Hepatic stellate cell (primary cell): ENCODE measurements around the gene HECW1.

Experiments used
- DNase-seq: peaks from one replicate; pipeline ENCODE4 v3.0.0; 2011; ENCODE audit warnings: low spot score

HECW1 gene

DNA sequence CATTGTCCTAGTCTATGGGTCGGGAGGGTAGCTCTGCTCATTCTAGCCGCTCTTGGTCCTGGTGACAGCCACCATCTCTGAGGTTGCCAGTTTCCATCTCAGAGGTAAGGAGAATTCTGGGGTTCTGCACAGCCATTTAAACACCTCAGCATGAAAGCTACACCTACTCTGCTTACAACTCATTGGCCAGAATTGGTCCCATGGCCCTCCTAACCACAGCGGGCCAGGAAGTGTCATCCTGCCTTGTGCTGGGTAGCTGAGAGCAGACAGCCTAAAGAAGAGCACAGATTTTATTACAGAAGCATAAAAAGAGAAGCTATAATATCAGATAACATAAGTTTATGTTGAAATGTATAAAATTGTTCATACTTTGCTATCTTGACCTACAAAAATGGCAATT is 152.7 kb downstream of the HECW1 start:
- DNase-seq, result no peak

DNA sequence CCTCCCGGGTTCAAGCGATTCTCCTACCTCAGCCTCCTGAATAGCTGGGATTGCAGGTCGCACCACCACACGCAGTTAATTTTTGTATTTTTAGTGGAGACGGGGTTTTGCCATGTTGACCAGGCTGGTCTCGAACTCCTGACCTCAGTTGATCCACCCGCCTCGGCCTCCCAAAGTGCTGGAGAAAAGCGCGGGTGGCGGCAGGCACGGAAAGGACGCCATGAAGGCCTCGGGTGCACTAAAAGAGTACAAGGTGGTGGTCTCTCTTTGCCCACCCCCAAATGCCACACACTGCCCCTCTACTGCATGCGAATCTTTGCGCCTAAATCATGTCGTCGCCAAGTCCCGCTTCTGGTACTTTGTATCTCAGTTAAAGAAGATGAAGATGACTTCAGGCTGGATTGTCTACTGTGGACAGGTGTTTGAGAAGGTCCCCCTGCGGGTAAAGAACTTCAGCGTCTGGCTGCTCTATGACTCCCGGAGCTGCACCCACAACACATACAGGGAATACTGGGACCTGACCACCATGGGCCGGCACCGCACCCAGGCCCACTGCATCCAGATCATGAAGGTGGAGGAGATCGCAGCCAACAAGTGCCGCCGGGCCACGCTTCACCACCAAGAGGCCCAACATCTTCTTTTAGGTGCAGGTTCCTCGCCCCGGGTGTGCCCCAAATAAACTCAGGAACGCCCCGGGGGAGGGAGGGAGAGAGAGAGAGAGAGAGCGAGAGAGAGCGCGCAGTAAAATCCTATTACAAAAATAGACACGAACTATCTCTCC is 161.7 kb downstream of the HECW1 start:
- no peak for DNase-seq

DNA sequence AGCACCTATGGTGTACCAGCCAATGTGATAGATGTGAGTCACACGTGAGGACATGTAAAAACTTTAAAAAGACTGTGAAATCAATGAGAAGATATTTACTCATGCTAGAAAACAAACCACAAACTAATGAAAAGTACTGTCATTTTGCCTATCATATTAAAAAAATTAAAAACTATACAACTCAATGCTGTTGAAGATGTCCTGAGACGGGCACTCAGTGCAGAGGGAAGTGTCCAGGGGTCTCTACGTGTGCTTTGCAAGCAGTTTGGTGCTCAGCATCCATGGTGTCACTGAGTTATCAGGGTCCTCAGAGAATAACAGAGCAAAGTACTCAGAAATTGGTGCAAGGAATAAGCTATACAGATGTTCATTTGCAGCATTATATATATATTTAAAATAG is 162.3 kb downstream of the HECW1 start:
- no peak for DNase-seq

DNA sequence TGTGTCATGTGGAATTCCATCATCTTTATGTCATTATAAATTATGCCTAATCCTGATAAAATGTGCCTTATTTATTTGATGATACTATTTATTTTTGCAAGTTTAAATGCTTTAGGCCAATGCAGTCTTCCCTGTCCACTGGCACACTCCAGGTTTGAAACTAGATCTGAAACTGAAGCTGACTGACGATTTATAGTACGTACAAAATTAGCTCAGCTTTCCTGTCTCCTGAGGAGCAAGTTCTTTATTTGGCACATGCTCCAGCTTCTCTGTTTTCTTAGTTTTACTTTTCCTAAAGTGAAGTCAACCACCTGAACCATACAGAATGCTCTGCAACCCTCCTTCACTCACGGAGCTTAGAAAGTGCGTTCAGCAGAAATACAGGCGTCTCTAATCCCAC is 164.1 kb downstream of the HECW1 start:
- DNase-seq, result no peak

DNA sequence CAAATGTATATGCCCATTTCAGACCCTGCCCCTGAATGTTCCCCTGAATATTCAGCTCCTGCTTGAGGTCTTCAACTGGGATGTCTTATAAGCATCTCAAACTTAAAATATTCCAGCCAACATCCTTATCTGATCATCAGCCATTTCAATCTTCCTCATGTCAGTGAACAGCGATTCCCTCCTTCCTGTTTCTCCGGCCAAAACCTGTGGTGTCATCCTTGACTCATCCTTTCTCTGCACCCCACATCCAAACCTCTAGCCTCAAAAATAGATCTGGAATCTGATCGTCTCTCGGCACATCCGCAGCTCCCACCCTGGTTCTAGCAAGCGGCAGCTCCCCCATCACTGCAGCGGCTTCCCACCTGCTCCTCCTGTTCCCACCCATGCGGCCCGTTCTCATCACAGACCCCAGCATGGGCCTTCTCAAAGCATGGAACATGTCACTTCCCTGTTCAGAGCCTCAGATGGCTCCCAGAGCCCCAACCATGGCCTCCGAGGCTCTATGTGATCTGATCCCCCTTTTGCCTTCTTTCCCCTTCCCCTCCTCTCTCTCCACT is 165.7 kb downstream of the HECW1 start:
- no peak for DNase-seq

DNA sequence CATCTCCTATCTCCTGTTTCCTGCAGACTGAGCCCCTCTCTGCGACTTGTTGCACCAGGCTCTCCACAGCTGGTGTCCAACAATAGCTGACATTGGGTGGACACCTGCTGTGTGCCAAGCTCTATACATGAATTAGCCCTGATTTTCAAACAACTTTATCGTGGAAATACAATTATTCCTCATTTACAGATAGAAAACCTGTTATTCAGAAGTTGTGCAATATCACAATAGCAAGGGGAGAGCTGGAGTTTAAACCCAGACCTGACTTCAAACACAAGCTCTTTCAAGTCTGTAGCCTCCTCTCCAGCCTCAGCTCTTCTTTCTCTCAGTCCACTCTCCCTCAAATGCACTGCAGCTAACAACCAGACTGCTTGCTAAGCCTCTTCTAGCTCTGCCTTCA is 168.8 kb downstream of the HECW1 start:
- no peak for DNase-seq

DNA sequence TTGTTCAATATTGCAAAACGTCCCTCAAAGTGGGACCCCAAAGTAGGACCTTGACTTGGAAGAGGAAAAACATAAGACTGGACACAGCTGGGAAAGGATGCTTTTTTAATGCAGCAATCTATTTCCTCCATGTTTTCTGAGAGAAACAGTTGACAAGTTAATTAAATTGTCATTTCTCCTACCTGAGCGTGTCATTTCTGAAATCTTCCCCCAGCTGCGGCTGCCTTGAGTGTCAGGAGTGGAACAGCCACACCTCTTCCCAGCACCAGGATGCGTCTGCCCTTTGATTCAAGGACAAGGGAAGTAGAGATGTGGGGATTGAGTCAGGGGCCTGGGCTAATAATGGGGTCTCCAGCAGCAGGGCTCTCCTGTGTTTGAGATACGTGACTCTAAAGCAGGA is 171.3 kb downstream of the HECW1 start:
- no peak for DNase-seq

DNA sequence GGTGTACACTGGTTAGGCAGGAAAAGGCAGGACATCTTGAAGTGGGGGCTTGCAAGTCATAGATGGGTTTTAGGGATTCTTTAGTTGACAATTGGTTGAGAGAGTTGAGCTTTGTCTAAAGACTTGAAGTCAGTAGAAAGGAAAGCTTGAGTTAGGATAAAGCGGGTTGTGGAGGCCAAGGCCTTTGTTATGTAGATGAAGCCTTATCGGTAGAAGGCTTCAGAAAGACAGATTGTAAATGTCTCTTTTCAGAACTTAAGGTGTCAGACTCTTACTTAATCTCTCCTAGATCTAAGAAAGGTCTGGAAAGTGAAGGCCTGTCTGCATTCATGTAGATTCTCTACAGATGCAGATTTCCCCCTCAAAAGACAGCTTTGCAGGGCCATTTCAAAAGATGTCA is 177.4 kb downstream of the HECW1 start:
- no peak for DNase-seq

DNA sequence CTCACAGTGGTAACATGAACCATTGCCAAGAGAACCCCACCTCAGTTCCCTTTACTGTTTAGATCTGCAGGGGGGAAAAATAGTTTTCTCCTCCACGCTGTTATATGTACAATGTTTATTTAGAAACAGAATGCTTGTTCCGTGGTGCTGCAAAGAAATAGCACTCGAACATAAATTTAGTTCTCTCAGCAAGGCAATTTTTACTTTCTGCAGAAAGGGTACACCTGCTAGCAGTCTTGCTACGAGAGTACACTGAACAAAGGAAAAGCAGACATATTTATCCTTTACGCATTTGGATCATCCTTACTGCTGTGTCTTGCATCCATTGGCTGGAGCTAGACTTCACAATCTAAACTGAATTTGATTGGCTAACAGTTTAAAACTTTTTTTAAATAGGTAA is 178.5 kb downstream of the HECW1 start:
- DNase-seq, result no peak

DNA sequence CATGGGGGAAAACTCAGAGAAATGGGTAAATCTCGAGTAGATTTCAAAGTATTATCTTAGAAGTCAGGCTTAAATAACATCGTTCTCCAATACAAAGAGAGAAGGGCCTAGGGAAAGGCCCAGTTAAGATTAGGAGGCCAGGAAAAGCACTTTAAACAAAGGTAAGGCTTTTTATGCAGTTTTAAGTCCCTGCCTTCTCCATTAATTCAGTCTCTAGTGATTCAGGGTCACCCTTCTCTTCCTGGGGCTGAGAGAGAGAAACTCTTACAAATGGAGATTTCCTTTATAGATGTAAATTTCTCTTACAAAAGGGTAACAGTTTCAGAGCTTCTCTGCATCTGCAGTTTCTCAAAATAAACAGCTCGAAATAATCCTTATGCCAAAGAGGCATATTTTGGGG is 179.3 kb downstream of the HECW1 start:
- DNase-seq, result no peak

DNA sequence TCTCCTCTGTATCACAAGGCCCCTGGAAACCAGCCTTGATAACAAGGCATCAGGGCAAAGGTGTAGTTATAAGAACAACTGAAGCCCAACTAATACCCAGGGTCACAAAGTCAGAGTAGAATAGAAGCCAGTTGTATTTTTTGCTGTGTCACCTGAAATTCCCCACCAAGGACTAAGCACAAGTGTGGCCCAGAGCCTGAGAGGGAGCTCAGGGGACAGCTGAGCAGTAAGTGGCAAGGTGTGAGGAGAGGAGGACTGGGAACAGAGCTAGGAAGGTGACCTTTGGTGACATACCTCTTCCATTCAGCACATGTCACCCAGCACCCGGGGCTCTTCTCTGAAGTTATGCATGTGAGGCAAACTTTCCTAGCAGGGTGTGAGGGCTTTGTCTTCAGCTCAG is 179.9 kb downstream of the HECW1 start:
- no peak for DNase-seq

DNA sequence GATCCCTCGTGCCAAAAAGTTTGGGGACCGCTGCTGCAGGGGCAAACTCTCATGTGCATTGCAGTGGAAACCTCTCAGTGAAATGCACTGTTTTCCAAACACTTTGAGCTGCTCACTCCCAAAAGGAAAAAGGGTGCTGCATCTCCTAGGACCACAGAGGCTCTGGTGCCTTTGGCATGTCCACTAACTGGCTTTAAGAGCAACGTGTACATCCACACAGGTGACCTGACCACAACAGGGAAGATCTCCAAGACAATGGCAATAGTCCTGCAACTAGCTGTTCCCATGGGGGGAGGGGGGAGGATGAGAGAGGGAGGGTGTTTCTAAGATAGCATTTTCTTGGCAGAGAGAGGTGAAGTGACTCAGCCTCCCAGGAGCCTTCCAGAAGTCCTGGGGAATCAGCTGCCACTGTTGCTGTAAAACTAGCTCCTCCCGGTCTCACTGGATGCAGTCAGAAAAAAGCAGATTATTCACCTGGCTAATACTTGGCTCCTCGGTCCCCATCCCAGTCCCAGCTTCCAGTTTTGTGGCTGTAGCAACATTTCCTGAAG is 181.7 kb downstream of the HECW1 start:
- DNase-seq, result peak; percentile 13

DNA sequence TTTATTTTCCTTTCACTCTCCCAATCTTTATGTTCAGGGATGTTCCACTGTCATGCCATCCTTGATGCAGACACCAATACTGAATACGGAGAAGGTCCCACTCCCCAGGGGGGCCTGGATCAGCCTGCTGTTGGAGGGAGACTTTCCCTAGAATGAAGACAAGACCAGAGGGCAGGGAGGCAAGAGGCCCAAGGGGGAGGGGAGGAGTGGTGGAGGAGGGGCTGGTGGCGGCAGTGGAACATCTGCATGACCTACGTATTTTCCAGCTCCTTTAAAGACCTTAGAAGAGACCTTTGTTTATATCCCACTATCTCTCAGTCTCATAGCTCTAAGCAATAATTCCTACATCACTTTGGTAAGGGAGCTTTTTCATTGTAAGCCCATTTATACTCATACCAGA is 183.0 kb downstream of the HECW1 start:
- DNase-seq, result no peak

DNA sequence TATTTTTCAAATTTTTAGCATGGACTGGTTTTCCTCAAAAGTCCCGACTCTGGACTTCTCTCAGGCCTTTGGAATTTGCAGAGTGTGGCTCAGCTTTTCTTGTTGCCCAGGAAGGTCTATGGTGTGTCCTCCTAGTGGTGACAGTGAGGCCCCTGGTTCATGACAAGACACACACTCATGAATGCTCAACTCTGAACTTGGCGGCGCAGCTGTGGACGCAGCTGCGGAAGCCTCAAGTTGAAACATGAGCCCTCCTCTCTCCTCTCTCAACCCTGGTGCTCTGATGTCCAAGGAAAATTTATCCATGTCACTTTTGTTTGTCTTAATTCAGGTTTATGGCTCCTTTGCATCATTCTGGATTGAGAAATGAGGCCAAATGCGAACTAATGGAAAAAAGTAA is 183.9 kb downstream of the HECW1 start:
- no peak for DNase-seq

DNA sequence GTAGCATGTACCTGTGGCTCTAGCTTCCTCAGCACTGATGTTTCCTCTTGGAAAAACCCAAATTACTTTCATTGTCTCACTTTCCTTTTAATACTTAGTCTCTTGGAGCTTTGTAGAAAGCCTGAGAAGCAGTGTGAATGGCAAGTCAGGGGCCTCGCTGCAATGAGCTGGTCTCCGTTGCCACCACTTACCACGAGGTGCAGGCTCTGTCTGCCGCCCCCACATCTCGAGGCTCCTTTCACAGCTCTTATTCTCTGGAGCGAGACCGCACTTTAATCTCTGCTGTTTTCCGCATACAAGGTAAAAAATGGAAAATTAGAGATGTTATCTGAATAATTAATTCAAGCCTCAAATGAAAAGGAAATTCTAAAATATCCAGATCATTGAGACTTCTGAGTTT is 186.2 kb downstream of the HECW1 start:
- DNase-seq, result no peak

DNA sequence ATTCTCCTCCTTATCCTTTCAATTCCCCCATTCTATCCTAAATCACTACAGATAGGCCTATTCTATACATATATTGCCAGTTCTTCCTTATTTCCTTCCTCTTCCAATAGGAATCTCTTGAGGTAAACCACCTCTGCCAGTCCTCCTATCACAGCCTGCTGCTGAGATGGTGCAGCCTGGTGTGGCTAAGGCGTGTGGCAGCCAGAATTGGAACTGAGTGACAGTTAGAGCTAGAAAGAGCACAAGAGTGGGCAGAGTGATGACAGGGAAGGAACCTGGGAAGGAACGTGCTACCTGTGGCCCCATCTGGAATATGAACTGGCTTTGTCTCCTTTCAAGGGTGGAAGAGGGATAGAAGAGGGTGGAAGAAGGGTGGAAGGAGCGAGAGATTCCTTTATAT is 187.7 kb downstream of the HECW1 start:
- no peak for DNase-seq

DNA sequence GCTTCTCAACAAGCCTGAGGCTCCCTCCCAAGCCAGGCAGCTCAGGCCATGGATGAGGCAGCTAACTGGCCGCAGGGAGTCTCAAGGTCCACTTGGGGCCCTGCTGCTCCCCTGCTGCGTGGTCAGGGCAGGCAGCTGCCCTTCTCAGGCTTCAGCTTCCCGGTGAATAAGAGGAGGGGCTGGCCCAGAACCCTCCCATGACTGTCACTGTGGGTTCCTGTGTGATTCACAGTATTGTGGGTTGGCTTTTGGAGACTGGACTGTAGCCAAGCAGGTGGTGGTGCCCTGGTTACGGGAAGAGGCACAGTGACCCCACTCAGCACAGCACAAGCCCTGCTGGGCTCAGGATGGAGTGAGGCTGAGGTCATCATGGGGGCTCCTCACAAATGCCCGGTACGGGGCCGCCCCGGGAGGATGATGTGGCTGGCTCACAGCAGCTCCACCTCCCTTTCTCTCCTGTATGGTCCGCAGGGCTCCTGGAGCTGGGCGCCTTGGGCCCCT is 189.8 kb downstream of the HECW1 start:
- no peak for DNase-seq

DNA sequence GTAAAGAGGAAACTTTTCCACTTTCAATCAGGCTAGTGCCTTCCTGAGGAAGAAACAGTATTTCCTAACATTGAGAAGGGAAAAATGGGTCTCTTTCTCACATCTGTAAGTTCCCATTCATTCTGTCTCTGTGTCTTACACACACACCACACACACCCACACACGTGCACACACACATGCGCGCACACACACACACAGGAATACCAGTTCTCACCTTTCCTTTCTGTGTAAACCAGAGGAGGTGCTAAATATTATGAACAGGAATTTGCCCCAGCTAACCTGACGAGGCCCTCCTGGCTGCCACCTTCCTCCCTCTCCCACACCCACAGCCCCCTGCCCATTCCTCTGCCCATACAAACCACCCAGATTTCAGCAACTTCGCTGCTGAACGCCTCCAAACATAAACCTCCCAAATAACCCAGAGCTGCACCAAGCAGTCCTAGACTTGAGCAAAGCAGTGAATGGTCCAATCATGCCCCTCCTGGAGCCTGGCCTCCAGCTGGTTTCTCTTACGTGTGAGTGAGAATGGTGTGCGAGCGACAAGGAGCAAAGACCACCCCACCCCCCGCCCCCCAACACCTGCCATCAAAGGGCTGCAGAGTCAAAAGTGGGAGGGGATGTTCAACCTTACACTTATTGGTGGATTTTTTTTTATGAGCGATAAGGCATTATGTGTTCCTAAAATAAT is 190.5 kb downstream of the HECW1 start:
- no peak for DNase-seq

DNA sequence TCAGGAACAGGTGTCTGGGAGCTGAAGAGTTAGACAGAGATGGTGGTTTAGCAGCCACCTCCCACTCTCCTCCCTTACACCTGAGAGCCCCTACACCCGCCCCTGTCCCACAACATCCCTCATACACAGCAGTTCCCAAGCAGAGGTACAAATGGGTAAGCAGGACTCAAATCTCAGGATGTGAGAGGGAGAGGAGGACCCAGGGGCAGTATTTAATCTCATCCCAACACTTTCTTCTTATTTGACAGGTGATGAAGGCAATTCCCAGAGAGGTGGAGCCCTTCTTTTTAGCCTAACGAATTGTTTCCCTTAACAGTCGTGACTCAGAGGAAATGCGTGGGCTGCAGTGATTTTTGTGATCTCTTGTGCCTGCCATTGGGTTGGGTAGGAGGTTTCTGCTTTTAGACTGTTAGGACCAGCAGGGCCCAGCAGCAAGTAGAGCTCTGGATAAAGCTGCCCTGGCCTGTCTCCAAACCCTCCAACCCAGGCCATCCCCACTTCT is 191.3 kb downstream of the HECW1 start:
- no peak for DNase-seq

DNA sequence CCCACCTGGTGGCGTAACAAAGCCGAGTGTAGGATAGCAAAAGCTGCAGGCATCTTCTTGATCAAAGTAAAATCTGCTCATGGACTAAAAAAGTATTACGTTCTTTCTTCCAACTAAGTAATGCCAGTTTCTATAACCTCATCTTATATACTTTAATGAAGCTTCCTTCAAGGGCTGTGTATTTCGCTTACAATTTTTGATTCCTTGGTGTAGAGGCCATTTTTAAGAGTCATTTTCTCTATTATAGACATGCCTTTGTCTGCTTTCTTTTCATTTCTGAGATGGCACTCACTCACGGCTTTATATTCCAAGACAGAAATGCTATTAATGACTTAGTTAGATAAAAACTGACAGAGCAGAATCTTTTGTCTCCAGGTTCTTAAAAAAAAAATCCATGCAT is 194.0 kb downstream of the HECW1 start:
- no peak for DNase-seq

DNA sequence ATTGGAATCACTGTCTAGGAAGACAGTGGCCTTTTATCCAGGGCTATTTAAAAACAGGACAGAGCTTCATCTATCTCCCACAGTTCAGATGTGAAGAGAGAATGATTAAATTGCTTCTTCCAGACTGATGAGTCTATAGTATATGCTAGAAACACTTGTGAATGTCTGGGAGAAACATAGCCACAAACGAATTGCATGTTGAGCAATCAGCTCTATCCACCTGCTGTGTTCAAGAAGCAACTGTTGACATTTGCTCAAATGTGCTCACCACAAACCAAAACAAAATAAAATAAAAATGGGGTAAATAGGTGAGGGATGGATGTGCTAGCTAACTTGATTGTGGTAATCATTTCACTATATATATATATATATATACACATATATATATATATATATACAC is 195.1 kb downstream of the HECW1 start:
- no peak for DNase-seq

DNA sequence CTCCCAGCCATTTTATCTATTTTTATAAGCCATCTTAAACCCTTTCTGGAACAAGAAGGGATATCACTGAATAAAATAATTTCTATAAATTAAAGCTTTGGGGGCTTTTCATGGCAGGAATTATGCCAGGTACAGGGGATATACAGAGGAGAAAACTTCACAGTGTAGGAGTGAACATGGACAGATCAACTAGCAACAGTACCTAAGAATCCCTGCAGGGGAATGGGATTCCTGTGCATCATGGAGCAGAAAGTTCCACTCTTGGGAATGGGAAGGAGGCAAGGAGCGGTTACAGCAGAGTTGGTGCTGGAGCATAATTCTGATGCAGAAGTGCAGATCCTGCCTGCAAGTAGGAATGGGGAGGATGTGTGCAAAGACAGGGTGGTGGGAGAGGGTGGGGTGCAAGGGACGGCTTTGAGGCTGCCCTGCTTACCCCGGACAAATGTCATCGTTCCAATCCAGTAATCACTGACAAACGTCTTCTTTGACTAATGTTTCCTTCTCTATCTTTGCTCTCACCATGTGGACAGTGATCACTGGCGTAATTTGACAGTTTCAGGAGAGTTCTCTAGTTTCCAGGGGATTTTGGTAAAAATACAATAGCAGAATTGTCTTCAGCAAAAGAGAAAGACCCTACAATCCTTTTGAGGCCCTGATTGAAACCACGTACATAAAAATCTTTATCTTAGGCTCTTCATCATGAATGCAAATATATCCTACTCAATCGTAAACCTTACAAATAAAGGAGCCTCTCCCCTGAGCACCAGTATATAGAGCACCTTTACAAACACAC is 196.7 kb downstream of the HECW1 start:
- DNase-seq, result no peak
